HFF-Myc (cell line): Measurements from ENCODE around the gene AICDA.

ENCODE experiments used
- DNase-seq: peaks from one replicate; pipeline ENCODE4 v3.0.0-alpha.2; 2011; ENCODE audit warnings: low read depth; ENCODE audit errors: extremely low read depth
- H3K4me3 ChIP-seq: replicated peaks from 2 replicates; pipeline ENCODE4 v1.5.1; 2011; ENCODE audit warnings: low read depth, mild to moderate bottlenecking, control low read depth, low read length
- TF ChIP-seq, protein P1 (sequence below): IDR thresholded peaks from 2 replicates; pipeline ENCODE4 v1.5.1; 2012; ENCODE audit warnings: mild to moderate bottlenecking, low read depth, low read length, control low read depth; ENCODE audit errors: missing control alignments

AICDA gene

DNA sequence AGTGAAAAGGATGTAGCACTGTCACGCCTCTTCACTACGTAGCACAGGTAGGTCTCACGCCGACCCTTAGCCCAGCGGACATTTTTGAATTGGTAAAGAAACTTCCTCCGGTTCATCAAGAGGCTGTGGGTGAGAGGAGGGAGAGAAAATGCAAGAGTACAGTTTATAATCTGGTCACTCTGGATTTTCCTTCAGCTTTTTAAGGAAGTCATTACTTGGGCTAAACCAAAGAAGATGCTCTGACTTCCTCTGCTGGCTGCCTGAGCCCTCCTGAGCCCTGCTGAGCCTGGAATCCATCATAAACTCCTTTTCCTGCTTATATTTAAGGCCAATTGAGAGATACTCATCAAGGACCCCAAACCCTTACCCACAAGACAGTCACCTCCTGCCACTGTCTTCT, 5.8 kb downstream of the AICDA start:
- no peak for DNase-seq
- no peak overlapping the region for H3K4me3 ChIP-seq
- TF ChIP-seq, protein P1, sequence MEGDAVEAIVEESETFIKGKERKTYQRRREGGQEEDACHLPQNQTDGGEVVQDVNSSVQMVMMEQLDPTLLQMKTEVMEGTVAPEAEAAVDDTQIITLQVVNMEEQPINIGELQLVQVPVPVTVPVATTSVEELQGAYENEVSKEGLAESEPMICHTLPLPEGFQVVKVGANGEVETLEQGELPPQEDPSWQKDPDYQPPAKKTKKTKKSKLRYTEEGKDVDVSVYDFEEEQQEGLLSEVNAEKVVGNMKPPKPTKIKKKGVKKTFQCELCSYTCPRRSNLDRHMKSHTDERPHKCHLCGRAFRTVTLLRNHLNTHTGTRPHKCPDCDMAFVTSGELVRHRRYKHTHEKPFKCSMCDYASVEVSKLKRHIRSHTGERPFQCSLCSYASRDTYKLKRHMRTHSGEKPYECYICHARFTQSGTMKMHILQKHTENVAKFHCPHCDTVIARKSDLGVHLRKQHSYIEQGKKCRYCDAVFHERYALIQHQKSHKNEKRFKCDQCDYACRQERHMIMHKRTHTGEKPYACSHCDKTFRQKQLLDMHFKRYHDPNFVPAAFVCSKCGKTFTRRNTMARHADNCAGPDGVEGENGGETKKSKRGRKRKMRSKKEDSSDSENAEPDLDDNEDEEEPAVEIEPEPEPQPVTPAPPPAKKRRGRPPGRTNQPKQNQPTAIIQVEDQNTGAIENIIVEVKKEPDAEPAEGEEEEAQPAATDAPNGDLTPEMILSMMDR = no peak

DNA sequence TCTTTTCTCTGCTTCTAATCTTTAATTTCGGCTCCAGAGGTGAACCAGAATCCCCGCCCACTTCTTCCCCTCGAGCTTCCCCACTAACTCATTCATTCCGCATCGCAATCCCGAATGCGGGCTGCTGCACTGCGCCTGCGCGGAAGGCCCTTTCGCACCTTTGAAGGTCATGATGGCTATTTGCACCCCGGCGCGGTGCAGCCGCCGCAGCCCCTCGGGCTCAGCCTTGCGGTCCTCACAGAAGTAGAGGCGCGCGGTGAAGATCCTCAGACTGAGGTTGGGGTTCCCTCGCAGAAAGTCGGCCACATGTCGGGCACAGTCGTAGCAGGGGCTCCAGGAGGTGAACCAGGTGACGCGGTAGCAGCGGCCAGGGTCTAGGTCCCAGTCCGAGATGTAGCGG, 7.6 kb downstream of the AICDA start:
- DNase-seq = no peak
- TF ChIP-seq, protein P1 = no peak
- H3K4me3 ChIP-seq = no peak overlapping the region

DNA sequence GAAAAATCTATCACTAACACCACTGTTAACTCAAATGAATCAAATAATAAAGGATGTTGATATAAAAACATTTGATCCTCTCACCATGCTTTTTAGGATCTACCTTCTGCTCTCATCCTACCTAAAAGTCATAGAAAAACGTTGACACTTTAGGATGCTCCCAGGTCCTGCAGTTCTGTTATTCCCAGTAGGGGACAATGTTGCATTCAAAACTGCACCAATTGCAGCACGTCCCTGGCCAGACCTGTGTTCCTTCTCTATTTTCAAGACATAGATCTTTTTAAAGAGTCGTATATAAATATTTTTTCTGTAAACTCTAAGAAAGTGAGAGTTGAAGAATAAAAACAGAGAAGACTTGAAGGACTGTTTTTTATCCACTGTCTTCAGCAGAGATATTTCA, 8.8 kb downstream of the AICDA start:
- TF ChIP-seq, protein P1 = no peak
- H3K4me3 ChIP-seq = no peak overlapping the region
- DNase-seq = no peak

DNA sequence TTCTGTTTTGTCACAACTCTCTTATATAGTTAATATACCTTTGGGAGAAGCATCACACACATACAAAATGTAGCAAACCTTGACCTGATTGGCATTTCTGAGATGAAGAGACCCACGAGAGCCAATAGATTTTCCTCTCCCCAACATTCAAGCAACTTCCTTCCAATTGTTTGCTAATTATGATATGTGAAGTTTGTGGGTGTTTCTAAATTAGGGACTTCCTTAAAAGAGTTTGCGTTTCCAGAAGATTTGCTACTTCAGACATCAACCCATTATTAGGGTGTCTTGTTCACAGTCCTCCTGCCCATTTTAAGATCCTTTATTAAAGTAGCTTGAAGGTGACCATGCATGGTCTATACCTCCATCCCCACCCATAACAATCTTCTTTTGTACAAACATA, 9.4 kb downstream of the AICDA start:
- TF ChIP-seq, protein P1 = no peak
- DNase-seq = no peak

DNA sequence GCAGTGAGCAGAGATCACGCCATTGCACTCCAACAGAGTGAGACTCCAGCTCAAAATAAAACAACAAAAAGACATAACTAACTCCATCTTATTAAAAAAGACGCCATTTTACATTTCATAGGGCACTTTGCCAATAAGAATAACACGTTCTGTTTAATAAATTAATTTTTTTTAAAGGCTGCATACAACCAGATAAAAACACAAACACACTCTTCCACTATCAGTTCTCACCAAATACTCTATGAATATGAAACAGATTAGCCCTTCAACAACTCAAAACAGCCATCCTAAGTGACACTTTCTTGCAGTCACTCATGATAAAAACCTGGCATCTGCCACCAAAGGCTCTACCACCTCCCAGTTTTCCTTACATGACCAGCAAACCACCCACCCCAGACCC, 16.1 kb downstream of the AICDA start:
- no peak for DNase-seq
- no peak overlapping the region for H3K4me3 ChIP-seq
- TF ChIP-seq, protein P1 = no peak

More for the DNA sequence above, 9.4 kb downstream of the AICDA start:
- H3K4me3 ChIP-seq = no peak overlapping the region

DNA sequence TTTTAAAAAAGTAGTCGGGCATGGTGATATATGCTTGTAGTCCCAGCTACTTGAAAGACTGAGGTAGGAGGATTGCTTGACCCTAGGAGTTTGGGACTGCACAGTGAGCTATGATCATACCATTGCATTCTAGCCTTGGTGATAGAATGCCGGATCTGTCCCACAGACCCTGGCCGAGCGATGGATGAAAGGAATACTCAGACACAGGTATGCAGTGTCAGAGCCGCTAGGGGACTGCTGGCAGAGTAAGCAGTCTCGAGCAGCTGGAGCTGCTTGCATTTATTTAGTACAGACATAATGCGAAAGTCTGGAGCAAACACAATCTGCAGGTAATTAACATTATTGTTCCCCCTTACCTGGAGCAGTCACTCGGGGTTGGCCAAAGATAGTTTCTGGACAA, 18.6 kb downstream of the AICDA start:
- TF ChIP-seq, protein P1 = no peak
- DNase-seq = no peak
- no peak overlapping the region for H3K4me3 ChIP-seq

DNA sequence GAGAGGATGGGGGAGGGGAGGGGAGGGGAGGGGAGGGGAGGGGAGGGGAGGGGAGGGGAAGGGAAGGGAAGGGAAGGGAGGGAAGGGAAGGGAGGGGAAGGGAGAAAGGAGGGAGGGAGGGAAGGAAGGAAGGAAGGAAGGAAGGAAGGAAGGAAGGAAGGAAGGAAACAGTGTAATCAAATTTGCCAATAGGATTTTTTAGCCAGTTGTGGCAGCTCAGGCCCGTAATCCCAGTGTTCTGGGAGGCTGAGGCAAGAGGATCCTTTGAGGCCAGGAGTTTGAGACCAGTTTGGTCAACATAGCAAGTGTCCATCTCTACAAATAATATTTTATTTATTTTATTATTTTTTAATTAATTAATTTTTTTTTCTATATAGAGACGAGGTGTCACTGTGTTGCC, 19.4 kb downstream of the AICDA start:
- DNase-seq = no peak
- H3K4me3 ChIP-seq = no peak overlapping the region
- TF ChIP-seq, protein P1 = no peak
